HepG2 (cell line): ENCODE results near the gene ODR4. TPM values are rescaled to one million over a fixed set of nuclear protein-coding genes. Genes with fewer than 3 reads are reported as not detected.

ENCODE experiments used
- ASH2L ChIP-seq: fragments of 300-600, 200-600 bp; sonication (generic); IDR thresholded peaks from 2 replicates; pipeline ENCODE4 v1.7.0; 2017; ENCODE audit warnings: low read depth, mild to moderate bottlenecking, moderate library complexity, mixed read lengths, low read length; ENCODE audit not compliant: insufficient read length
- HMG20B ChIP-seq: conservative IDR thresholded peaks from 2 replicates; pipeline ENCODE4 v1.6.1; 2016; ENCODE audit warnings: missing genetic modification reagents, missing compliant biosample characterization
- HNRNPLL ChIP-seq: fragments of 200-400 bp; formaldehyde crosslinking; IDR thresholded peaks from 2 replicates; pipeline ENCODE4 v1.6.1; 2017; ENCODE audit warnings: mild to moderate bottlenecking, low read depth, low read length; ENCODE audit not compliant: poor library complexity, severe bottlenecking
- MEIS2 ChIP-seq: sonication (generic); formaldehyde crosslinking; IDR thresholded peaks from 2 replicates; pipeline ENCODE4 v1.9.0; 2021; ENCODE audit warnings: mild to moderate bottlenecking, missing genetic modification reagents
- NFYC ChIP-seq: IDR thresholded peaks from 2 replicates; pipeline ENCODE4 v1.6.1; 2016; ENCODE audit warnings: missing genetic modification reagents, missing compliant biosample characterization
- SP4 ChIP-seq: sonication (generic); formaldehyde crosslinking; IDR thresholded peaks from 2 replicates; pipeline ENCODE4 v1.8.1; 2023; ENCODE audit warnings: mild to moderate bottlenecking, missing genetic modification reagents
- ZIK1 ChIP-seq: sonication (generic); formaldehyde crosslinking; IDR thresholded peaks from 2 replicates; pipeline ENCODE4 v1.5.0; 2020; ENCODE audit warnings: mild to moderate bottlenecking, low read depth, missing genetic modification reagents, borderline replicate concordance
- ZNF230 ChIP-seq: sonication (generic); formaldehyde crosslinking; IDR thresholded peaks from 2 replicates; pipeline ENCODE4 v1.4.0; 2020; ENCODE audit warnings: mild to moderate bottlenecking, missing genetic modification reagents
- ZNF3 ChIP-seq: IDR thresholded peaks from 2 replicates; pipeline ENCODE4 v1.7.0; 2017; ENCODE audit warnings: inconsistent platforms
- ZNF33B ChIP-seq: sonication (generic); formaldehyde crosslinking; IDR thresholded peaks from 2 replicates; pipeline ENCODE4 v1.5.1; 2020; ENCODE audit warnings: mild to moderate bottlenecking, missing genetic modification reagents
- ZNF703 ChIP-seq: sonication (generic); formaldehyde crosslinking; IDR thresholded peaks from 2 replicates; pipeline ENCODE4 v1.5.1; 2020; ENCODE audit warnings: missing genetic modification reagents, mild to moderate bottlenecking, moderate library complexity, borderline replicate concordance
- ZNF737 ChIP-seq: sonication (generic); formaldehyde crosslinking; IDR thresholded peaks from 2 replicates; pipeline ENCODE4 v1.5.0; 2020; ENCODE audit warnings: missing genetic modification reagents, mild to moderate bottlenecking, borderline replicate concordance
- polyA plus RNA-seq, 8 experiments: library from polyadenylated mRNA; depleted of rRNA in 3 of 8; stranded (reverse) in 7 of 8; unstranded in 1 of 8; fragments of >200 nt; fragmentation: Illumina TruSeq in 4 of 8; extraction: Trizol in 4 of 8; gene quantifications; 2 replicates each; pipeline versions ENCODE4 v1.2.1 to v1.2.3, GENCODE V29; 2011 to 2016; ENCODE audit warnings: low read depth in 4 of 8, missing spikeins in 1 of 8, mixed read lengths in 1 of 8; ENCODE audit not compliant: insufficient read depth in 1 of 8
- total RNA-seq, 5 experiments: library from RNA; depleted of rRNA; stranded (reverse); fragments of >200 nt; fragmentation: Illumina TruSeq; extraction: Trizol; gene quantifications; 2 replicates each; pipeline ENCODE4 v1.2.3, GENCODE V29; 2016; ENCODE audit warnings: low read depth in 1 of 5
- TF ChIP-seq, protein P1 (sequence below): IDR thresholded peaks from 2 replicates; pipeline ENCODE4 v1.6.1; 2016; ENCODE audit warnings: low read depth
- TF ChIP-seq, protein P2 (sequence below): sonication (generic); formaldehyde crosslinking; IDR thresholded peaks from 2 replicates; pipeline ENCODE4 v1.5.0; 2020; ENCODE audit warnings: mild to moderate bottlenecking, missing genetic modification reagents
- TF ChIP-seq, protein P3 (sequence below): sonication (generic); formaldehyde crosslinking; IDR thresholded peaks from 2 replicates; pipeline ENCODE4 v1.4.0; 2020; ENCODE audit warnings: mild to moderate bottlenecking, missing genetic modification reagents
- TF ChIP-seq, protein P4 (sequence below): sonication (generic); formaldehyde crosslinking; IDR thresholded peaks from 2 replicates; pipeline ENCODE4 v1.4.0; 2020; ENCODE audit warnings: mild to moderate bottlenecking, missing genetic modification reagents
- TF ChIP-seq, protein P5 (sequence below): sonication (generic); formaldehyde crosslinking; IDR thresholded peaks from 2 replicates; pipeline ENCODE4 v1.8.0; 2022; ENCODE audit warnings: missing genetic modification reagents, mild to moderate bottlenecking, inconsistent platforms, borderline replicate concordance

Gene ODR4
- total and polyA plus RNA-seq, 2 of the 13 experiments (the other 11 are each of a cell fraction or from before 2014, with no cell fraction given): 16.3 to 22.0 TPM

GRCh38 chr1:186375152-186375928 is at the start of gene ODR4, which contains the start of gene TPR (continued):
- TF ChIP-seq ZNF737 (CRISPR knock-in tag): no peak
- TF ChIP-seq ZNF3 (CRISPR knock-in tag): peak; percentile 56; the same call in 1 of the 2 replicates
- no peak for TF ChIP-seq ZIK1 (CRISPR knock-in tag)
- TF ChIP-seq, protein P1, sequence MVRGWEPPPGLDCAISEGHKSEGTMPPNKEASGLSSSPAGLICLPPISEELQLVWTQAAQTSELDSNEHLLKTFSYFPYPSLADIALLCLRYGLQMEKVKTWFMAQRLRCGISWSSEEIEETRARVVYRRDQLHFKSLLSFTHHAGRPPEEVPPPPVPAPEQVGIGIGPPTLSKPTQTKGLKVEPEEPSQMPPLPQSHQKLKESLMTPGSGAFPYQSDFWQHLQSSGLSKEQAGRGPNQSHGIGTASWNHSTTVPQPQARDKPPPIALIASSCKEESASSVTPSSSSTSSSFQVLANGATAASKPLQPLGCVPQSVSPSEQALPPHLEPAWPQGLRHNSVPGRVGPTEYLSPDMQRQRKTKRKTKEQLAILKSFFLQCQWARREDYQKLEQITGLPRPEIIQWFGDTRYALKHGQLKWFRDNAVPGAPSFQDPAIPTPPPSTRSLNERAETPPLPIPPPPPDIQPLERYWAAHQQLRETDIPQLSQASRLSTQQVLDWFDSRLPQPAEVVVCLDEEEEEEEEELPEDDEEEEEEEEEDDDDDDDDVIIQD: 0 out of 2 replicates have a peak, but pooled peaks have one; percentile 42
- 0 out of 2 replicates have a peak, but pooled peaks have one; percentile 26 for TF ChIP-seq ZNF33B (CRISPR knock-in tag)
- peak; percentile 70 for TF ChIP-seq HNRNPLL
- TF ChIP-seq, protein P2, sequence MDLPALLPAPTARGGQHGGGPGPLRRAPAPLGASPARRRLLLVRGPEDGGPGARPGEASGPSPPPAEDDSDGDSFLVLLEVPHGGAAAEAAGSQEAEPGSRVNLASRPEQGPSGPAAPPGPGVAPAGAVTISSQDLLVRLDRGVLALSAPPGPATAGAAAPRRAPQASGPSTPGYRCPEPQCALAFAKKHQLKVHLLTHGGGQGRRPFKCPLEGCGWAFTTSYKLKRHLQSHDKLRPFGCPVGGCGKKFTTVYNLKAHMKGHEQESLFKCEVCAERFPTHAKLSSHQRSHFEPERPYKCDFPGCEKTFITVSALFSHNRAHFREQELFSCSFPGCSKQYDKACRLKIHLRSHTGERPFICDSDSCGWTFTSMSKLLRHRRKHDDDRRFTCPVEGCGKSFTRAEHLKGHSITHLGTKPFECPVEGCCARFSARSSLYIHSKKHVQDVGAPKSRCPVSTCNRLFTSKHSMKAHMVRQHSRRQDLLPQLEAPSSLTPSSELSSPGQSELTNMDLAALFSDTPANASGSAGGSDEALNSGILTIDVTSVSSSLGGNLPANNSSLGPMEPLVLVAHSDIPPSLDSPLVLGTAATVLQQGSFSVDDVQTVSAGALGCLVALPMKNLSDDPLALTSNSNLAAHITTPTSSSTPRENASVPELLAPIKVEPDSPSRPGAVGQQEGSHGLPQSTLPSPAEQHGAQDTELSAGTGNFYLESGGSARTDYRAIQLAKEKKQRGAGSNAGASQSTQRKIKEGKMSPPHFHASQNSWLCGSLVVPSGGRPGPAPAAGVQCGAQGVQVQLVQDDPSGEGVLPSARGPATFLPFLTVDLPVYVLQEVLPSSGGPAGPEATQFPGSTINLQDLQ (CRISPR knock-in tag): peak; percentile 60; the same call in 1 of the 2 replicates
- peak; percentile 77 for TF ChIP-seq SP4
- peak; percentile 50; the same call in 1 of the 2 replicates for TF ChIP-seq ZNF230 (CRISPR knock-in tag)
- TF ChIP-seq, protein P3, sequence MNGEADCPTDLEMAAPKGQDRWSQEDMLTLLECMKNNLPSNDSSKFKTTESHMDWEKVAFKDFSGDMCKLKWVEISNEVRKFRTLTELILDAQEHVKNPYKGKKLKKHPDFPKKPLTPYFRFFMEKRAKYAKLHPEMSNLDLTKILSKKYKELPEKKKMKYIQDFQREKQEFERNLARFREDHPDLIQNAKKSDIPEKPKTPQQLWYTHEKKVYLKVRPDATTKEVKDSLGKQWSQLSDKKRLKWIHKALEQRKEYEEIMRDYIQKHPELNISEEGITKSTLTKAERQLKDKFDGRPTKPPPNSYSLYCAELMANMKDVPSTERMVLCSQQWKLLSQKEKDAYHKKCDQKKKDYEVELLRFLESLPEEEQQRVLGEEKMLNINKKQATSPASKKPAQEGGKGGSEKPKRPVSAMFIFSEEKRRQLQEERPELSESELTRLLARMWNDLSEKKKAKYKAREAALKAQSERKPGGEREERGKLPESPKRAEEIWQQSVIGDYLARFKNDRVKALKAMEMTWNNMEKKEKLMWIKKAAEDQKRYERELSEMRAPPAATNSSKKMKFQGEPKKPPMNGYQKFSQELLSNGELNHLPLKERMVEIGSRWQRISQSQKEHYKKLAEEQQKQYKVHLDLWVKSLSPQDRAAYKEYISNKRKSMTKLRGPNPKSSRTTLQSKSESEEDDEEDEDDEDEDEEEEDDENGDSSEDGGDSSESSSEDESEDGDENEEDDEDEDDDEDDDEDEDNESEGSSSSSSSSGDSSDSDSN (CRISPR knock-in tag): peak; percentile 80
- TF ChIP-seq ZNF703: no peak
- TF ChIP-seq, protein P4, sequence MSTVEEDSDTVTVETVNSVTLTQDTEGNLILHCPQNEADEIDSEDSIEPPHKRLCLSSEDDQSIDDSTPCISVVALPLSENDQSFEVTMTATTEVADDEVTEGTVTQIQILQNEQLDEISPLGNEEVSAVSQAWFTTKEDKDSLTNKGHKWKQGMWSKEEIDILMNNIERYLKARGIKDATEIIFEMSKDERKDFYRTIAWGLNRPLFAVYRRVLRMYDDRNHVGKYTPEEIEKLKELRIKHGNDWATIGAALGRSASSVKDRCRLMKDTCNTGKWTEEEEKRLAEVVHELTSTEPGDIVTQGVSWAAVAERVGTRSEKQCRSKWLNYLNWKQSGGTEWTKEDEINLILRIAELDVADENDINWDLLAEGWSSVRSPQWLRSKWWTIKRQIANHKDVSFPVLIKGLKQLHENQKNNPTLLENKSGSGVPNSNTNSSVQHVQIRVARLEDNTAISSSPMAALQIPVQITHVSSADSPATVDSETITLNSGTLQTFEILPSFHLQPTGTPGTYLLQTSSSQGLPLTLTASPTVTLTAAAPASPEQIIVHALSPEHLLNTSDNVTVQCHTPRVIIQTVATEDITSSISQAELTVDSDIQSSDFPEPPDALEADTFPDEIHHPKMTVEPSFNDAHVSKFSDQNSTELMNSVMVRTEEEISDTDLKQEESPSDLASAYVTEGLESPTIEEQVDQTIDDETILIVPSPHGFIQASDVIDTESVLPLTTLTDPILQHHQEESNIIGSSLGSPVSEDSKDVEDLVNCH (CRISPR knock-in tag): no peak
- TF ChIP-seq NFYC (CRISPR knock-in tag): peak; percentile 28; the same call in 1 of the 2 replicates
- TF ChIP-seq ASH2L: peak; percentile 90
- TF ChIP-seq, protein P5, sequence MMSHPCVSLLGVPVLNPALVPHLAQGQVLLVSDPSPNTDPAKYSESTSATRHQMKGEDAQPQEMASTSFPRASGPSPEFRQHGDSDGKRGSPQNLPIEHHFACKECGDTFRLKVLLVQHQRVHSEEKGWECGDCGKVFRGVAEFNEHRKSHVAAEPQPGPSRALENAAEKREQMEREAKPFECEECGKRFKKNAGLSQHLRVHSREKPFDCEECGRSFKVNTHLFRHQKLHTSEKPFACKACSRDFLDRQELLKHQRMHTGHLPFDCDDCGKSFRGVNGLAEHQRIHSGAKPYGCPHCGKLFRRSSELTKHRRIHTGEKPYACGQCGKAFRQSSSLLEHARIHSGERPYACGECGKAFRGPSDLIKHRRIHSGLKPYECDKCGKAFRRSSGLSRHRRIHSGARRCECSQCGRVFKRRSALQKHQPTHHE (CRISPR knock-in tag): peak; percentile 70; the same call in 1 of the 2 replicates
- TF ChIP-seq MEIS2 (CRISPR knock-in tag): peak; percentile 48; the same call in 1 of the 2 replicates
- peak; percentile 56 for TF ChIP-seq HMG20B (CRISPR knock-in tag)
